GM04504 (cell line): ENCODE data around the gene HIKESHI.

Experiments used
- DNase-seq: peaks from one replicate; pipeline ENCODE4 v3.0.0-alpha.2; 2012; ENCODE audit warnings: low read depth

HIKESHI gene

GRCh38 chr11:86374586-86374985 lies 72.5 kb downstream of the HIKESHI start, which contains the start of gene CCDC81:
TSS of gene CCDC81 (plus strand) at chr11:86374887. CDS start at chr11:86375164, 277 bp downstream.
- no peak for DNase-seq

GRCh38 chr11:86377972-86378371 lies 75.9 kb downstream of the HIKESHI start:
- no peak for DNase-seq

DNA sequence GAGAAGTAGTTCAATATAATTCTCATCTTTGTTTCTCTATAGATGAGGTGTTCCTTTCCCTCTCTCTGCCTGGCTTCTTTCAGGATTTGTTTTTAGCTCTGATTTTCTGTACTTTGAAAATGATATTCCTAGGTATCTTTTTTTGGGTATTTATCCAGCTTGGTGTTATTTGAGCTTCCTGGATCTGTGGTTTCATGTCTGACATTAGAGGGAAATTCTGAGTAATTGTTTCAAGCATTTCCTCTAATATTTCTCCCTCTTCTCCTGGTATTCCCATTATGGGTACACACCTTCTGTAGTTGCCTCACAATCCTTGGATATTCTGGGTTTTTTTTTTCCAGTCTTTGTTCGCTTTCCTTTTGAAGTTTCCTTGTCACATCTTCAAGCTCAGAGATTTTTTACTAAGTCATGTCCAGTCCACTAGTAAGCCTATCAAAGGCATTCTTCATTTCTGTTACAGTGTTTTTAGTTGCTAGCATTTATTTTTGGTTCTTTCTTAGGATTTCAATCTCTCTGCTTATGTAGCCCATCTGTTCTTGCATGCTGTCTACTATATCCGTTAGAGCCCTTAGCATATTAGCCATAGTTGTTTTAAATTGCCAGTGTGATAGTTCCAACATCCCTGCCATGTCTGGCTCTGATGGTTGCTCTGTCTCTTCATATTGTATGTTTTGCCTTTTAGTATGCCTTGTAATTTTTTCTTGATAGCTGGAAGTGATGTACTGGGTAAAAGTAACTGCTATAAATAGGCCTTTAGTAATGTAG lies 78.4 kb downstream of the HIKESHI start:
- no peak for DNase-seq

DNA sequence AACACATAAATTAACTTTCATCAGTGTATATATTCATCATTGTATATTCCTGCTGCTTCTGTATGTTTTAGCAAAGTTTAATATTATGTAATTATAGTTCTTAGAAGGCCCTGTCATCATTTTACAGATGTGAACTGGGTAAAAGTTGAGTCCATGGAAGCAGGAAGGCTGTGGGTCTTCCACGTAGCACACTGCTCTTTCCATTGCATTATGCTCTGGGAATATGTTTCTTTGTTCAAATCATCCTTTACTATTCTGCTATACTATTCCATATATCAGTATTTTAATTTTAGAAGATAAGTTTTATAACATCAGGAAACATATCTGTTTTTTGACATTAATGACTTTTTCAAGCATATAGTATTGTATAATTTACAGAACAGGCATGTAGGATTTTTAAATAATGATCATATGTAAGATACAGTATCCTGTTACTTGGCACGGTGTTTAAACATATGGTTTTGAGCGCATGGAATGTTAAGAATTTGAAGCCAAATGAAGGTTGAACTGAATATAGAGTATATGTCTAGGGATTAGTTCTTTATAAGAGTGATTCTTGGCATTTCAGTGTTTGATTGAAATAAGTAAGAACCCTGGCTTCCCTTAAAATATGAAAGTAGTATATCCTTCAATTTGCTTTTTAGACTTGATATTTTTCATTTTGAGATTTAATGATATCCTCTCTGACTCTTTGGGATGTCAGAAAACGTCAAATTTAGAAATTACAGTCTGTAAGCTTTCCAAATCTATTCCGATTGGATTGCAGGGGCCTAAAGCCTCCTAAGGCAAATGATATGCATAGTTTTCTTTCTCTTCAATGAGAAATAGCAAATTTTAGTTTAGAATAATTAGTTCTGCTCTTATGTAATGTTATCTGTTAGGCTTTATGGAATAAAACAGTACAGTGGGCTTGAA lies 81.3 kb downstream of the HIKESHI start:
- DNase-seq, result no peak

- no peak for DNase-seq
Observed at GRCh38 chr11:86386283-86386682, 84.2 kb downstream of the HIKESHI start.

- DNase-seq, result no peak
Observed at GRCh38 chr11:86386746-86387145, 84.7 kb downstream of the HIKESHI start.

GRCh38 chr11:86388198-86388597 lies 86.2 kb downstream of the HIKESHI start:
- DNase-seq, result no peak

DNA sequence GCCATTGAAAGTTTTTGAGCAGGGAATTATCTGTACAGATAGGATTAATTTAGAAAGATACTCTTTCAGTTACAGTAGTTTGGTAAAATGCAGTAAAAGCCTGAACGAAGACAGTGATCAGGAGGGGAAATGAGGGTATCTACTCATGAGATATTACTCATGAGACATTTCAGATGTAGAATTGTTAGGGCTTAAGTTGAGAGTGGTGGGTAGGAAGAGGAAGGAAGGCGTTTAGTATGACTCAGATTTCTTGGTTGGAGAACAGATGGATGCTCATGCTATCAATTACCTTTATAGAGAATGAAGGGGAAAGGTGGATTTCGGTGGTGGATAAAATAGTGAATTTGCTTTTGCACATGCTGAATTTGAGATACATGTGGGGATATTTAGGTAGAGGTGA lies 88.4 kb downstream of the HIKESHI start:
- no peak for DNase-seq

DNA sequence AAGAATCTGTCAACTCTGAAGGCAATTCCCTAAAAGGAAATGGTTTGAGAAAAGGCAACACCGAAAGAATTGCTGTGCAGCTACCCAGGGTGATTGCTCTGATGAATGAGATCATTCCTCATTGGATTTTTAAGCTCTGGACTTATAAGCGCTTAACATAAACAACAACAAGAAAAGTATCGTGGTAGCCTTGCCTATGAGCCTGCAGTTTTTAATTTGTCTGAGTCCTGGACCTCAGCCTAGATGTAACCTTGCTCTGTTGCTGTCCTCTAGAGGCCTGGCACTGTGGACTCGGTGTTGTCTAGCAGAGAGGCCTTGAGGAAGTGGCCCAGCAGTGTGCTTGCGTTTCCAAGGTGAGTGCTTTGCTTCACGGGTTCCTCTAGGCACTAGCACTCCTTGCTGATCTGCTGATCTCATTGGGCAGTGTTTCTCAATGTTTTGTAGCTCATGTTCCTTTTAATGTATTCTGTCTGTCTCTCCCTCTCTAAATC lies 93.1 kb downstream of the HIKESHI start:
- no peak for DNase-seq
